BJ (cell line): ENCODE data around the gene MAN1B1. TPM values are rescaled to one million over a fixed set of nuclear protein-coding genes. Genes with fewer than 3 reads are reported as not detected.

ENCODE experiments used
- CTCF ChIA-PET: fragments of 350-600 bp; formaldehyde crosslinking; extraction: SDS; loops from one replicate; lab custom pipeline; 2021; ENCODE audit warnings: antibody characterized with exemption, inconsistent platforms; lab: Yijun Ruan, JAX
- POLR2A ChIA-PET: fragments of 300-600 bp; sonication (Branson Sonifier 250); formaldehyde crosslinking; extraction: SDS; loops from one replicate; lab custom pipeline; 2021; ENCODE audit warnings: antibody characterized with exemption; lab: Charles Lee
- DNase-seq: peaks from one replicate; pipeline ENCODE4 v3.0.0-alpha.2; 2011; ENCODE audit warnings: low read depth
- H3K27me3 ChIP-seq: 2 replicates; pipeline ENCODE4 v1.6.0; 2011; ENCODE audit warnings: low read length; ENCODE audit not compliant: control insufficient read depth, insufficient read depth
- H3K36me3 ChIP-seq: 2 replicates; pipeline ENCODE4 v1.5.1; 2011; ENCODE audit warnings: low read length; ENCODE audit not compliant: control insufficient read depth, insufficient read depth
- H3K4me3 ChIP-seq: 2 replicates; pipeline ENCODE4 v1.5.1; 2011; ENCODE audit warnings: low read depth, mild to moderate bottlenecking, control low read depth, low read length
- CTCF ChIP-seq: IDR thresholded peaks from 2 replicates; pipeline ENCODE4 v1.5.1; 2011; ENCODE audit warnings: low read depth, mild to moderate bottlenecking, control low read depth, inconsistent platforms, low read length, moderate library complexity; ENCODE audit not compliant: insufficient read depth
- polyA plus RNA-seq: library from polyadenylated mRNA; depleted of rRNA; stranded (reverse); fragments of >200 nt; gene quantifications from 2 replicates; pipeline ENCODE4 v1.2.3, GENCODE V29; 2011

Gene MAN1B1
- polyA plus RNA-seq, 1 experiment = 80.0 TPM

- POLR2A ChIA-PET = no interaction called here
- Histone ChIP-seq H3K27me3 (peaks cover 7% of the 10 kb centered on the region; the same call in 1 of the 2 replicates), H3K36me3 (peaks cover 5% of the 10 kb centered on the region), H3K4me3 (peak overlapping the region; percentile 55)
- TF ChIP-seq CTCF = no peak
- no peak for DNase-seq
- CTCF ChIA-PET = interaction anchor here (1.4 to 3.0 kb wide), 4 partner anchors 10 to 23 kb away, joined by 4 to 21 read pairs (median 10); partner anchors contain the start of gene ABCA2
Measured at GRCh38 chr9:137044502-137045177, 42.1 kb upstream of the MAN1B1 start.

GRCh38 chr9:137045294-137046087 lies 41.3 kb upstream of the MAN1B1 start:
- peak overlapping the region; percentile 55 for H3K4me3 ChIP-seq
- H3K36me3 ChIP-seq = peaks cover 1% of the 10 kb centered on the region; the same call in 1 of the 2 replicates
- POLR2A ChIA-PET = no interaction called here
- CTCF ChIA-PET = interaction anchor here (0.8 to 4.3 kb wide), 8 partner anchors 10 to 178 kb away, joined by 3 to 153 read pairs (median 11); partner anchors contain the start of genes ABCA2, CYSRT1 and SAPCD2
- DNase-seq = no peak
- H3K27me3 ChIP-seq = peaks cover 7% of the 10 kb centered on the region; the same call in 1 of the 2 replicates
- no peak for TF ChIP-seq CTCF

GRCh38 chr9:137046088-137046787 lies 40.5 kb upstream of the MAN1B1 start, which contains the start of gene NPDC1:
NPDC1 (minus strand) TSS chr9:137046177; CDS start chr9:137045989, 188 bp downstream.
- peak within 1 kb of the TSS; percentile 55 for H3K4me3 ChIP-seq
- POLR2A ChIA-PET = no interaction called here
- H3K36me3 ChIP-seq = no peaks in the 10 kb centered on the region; the same call in 1 of the 2 replicates
- TF ChIP-seq CTCF = peak; percentile 95
- H3K27me3 ChIP-seq = peaks cover 7% of the 10 kb centered on the region; the same call in 1 of the 2 replicates
- CTCF ChIA-PET = interaction anchor here (0.7 to 4.3 kb wide), 24 partner anchors 9 to 260 kb away, joined by 3 to 153 read pairs (median 6); partner anchors contain the start of genes AJM1, CYSRT1, FUT7 and RNF224
- DNase-seq = no peak

GRCh38 chr9:137048655-137049543 lies 37.9 kb upstream of the MAN1B1 start:
- CTCF ChIA-PET = interaction anchor here (0.5 to 4.3 kb wide), 12 partner anchors 11 to 500 kb away, joined by 3 to 153 read pairs (median 3); partner anchors contain the start of gene SAPCD2
- Histone ChIP-seq H3K27me3 (peaks cover 14% of the 10 kb centered on the region), H3K36me3 (no peaks in the 10 kb centered on the region), H3K4me3 (no peak overlapping the region)
- DNase-seq = no peak
- TF ChIP-seq CTCF = no peak
- POLR2A ChIA-PET = interaction anchor here (0.5 kb wide), 1 partner anchor 36 kb away, joined by 4 read pairs; no protein-coding TSS in a partner anchor
